GM23338 (cell line): ENCODE results near the gene MPV17. TPM values are rescaled to one million over a fixed set of nuclear protein-coding genes. Genes with fewer than 3 reads are reported as not detected.

ENCODE experiments used
- ATAC-seq: fragments of 200-7000 bp; cut with Tn5 transposase; 3 replicates; pipeline ENCODE4 v1.9.1; 2020
- DNase-seq: peaks from one replicate; pipeline ENCODE4 v3.0.0-alpha.2; 2015; ENCODE audit warnings: low spot score
- H2AFZ ChIP-seq: fragments of 200-600 bp; sonication (generic); 2 replicates; pipeline ENCODE4 v1.8.0; 2016; ENCODE audit warnings: antibody characterized with exemption, mild to moderate bottlenecking, moderate library complexity
- H3F3A ChIP-seq: fragments of 200-600 bp; sonication (generic); replicated peaks from 2 replicates; pipeline ENCODE4 v1.8.0; 2017; ENCODE audit warnings: antibody characterized with exemption, mixed run types, low read depth
- H3K27ac ChIP-seq: fragments of 200-600 bp; sonication (generic); 2 replicates; pipeline ENCODE4 v1.6.1; 2016; ENCODE audit warnings: low read depth
- H3K27me3 ChIP-seq: fragments of 200-600 bp; sonication (generic); 2 replicates; pipeline ENCODE4 v1.8.0; 2016; ENCODE audit warnings: mild to moderate bottlenecking, mixed run types, moderate library complexity; ENCODE audit not compliant: insufficient read depth
- H3K36me3 ChIP-seq: fragments of 200-600 bp; sonication (generic); 2 replicates; pipeline ENCODE4 v1.8.0; 2016; ENCODE audit warnings: mild to moderate bottlenecking; ENCODE audit not compliant: insufficient read depth
- H3K4me1 ChIP-seq: fragments of 200-600 bp; sonication (generic); 2 replicates; pipeline ENCODE4 v1.8.0; 2016; ENCODE audit warnings: mild to moderate bottlenecking, moderate library complexity; ENCODE audit not compliant: insufficient read depth
- H3K4me2 ChIP-seq: fragments of 200-600 bp; sonication (generic); 2 replicates; pipeline ENCODE4 v1.7.1; 2017; ENCODE audit warnings: mixed run types
- H3K4me3 ChIP-seq: fragments of 200-600 bp; sonication (generic); 2 replicates; pipeline ENCODE4 v1.6.1; 2016; ENCODE audit warnings: mixed run types
- H3K79me2 ChIP-seq: fragments of 200-600 bp; sonication (generic); replicated peaks from 2 replicates; pipeline ENCODE4 v1.8.0; 2017; ENCODE audit warnings: mild to moderate bottlenecking; ENCODE audit not compliant: insufficient read depth
- H3K9me2 ChIP-seq: fragments of 200-600 bp; sonication (generic); 2 replicates; pipeline ENCODE4 v1.8.0; 2017; ENCODE audit not compliant: insufficient read depth
- H4K20me1 ChIP-seq: fragments of 200-600 bp; sonication (generic); replicated peaks from 2 replicates; pipeline ENCODE4 v1.8.0; 2017; ENCODE audit warnings: mild to moderate bottlenecking; ENCODE audit not compliant: insufficient read depth
- H3K27ac Mint-ChIP-seq: 2 replicates; pipeline ENCODE4 v1.8.0; 2020; ENCODE audit warnings: inconsistent platforms, mild to moderate bottlenecking, moderate library complexity, mixed read lengths
- H3K27me3 Mint-ChIP-seq: 3 replicates; pipeline ENCODE4 v1.8.0; 2022; ENCODE audit warnings: low read depth, mild to moderate bottlenecking, moderate library complexity, mixed read lengths, inconsistent platforms; ENCODE audit not compliant: insufficient read depth, poor library complexity
- H3K36me3 Mint-ChIP-seq: 3 replicates; pipeline ENCODE4 v1.8.0; 2021; ENCODE audit warnings: low read depth, mild to moderate bottlenecking, inconsistent platforms, moderate library complexity, mixed read lengths
- H3K4me1 Mint-ChIP-seq: 3 replicates; pipeline ENCODE4 v1.8.0; 2020; ENCODE audit warnings: mild to moderate bottlenecking, inconsistent platforms, mixed read lengths
- H3K4me3 Mint-ChIP-seq: 3 replicates; pipeline ENCODE4 v1.8.0; 2021; ENCODE audit warnings: moderate library complexity, mild to moderate bottlenecking, inconsistent platforms, mixed read lengths
- H3K9me3 Mint-ChIP-seq: 3 replicates; pipeline ENCODE4 v1.8.0; 2020; ENCODE audit warnings: moderate library complexity, mild to moderate bottlenecking, inconsistent platforms, mixed read lengths
- EZH2 ChIP-seq: fragments of 200-600 bp; sonication (generic); IDR thresholded peaks from one replicate; pipeline ENCODE4 v1.8.0; 2017; ENCODE audit warnings: antibody characterized with exemption, mild to moderate bottlenecking, low read depth; ENCODE audit not compliant: unreplicated experiment
- EZH2phosphoT487 ChIP-seq: fragments of 200-600 bp; sonication (generic); IDR thresholded peaks from one replicate; pipeline ENCODE4 v1.8.1; 2018; ENCODE audit warnings: antibody characterized with exemption; ENCODE audit not compliant: unreplicated experiment
- JUNB ChIP-seq: IDR thresholded peaks from one replicate; pipeline ENCODE4 v1.6.1; 2016; ENCODE audit warnings: antibody characterized with exemption; ENCODE audit not compliant: unreplicated experiment
- NANOG ChIP-seq: IDR thresholded peaks from 2 replicates; pipeline ENCODE4 v1.6.1; 2016; ENCODE audit warnings: antibody characterized with exemption, borderline replicate concordance
- POLR2AphosphoS5 ChIP-seq: IDR thresholded peaks from 2 replicates; pipeline ENCODE4 v1.6.1; 2016; ENCODE audit warnings: antibody characterized with exemption, low read depth
- STAT1 ChIP-seq: IDR thresholded peaks from one replicate; pipeline ENCODE4 v1.6.1; 2016; ENCODE audit warnings: antibody characterized with exemption; ENCODE audit not compliant: unreplicated experiment
- ZNF114 ChIP-seq: fragments of 250-450 bp; sonication (Bioruptor Pico); IDR thresholded peaks from 2 replicates; pipeline ENCODE4 v1.5.0; 2020; ENCODE audit warnings: mild to moderate bottlenecking, moderate library complexity
- ZNF331 ChIP-seq: fragments of 250-450 bp; sonication (Bioruptor Pico); IDR thresholded peaks from 2 replicates; pipeline ENCODE4 v1.5.0; 2020; ENCODE audit warnings: low read depth, mild to moderate bottlenecking, moderate library complexity
- polyA plus RNA-seq: library from polyadenylated mRNA; unstranded; fragments of >200 nt; fragmentation: Nextera tagmentation; extraction: Ambion mirVana; gene quantifications from 2 replicates; pipeline ENCODE4 v1.2.1, GENCODE V29; 2016
- total RNA-seq: library from RNA; depleted of rRNA; stranded (reverse); fragments of >200 nt; shearing (Covaris generic); gene quantifications from 2 replicates; pipeline ENCODE4 v1.2.3, GENCODE V29; 2014
- TF ChIP-seq, protein P1 (sequence below), 2 experiments: fragments of 200-600 bp in 1 of 2; sonication (generic) in 1 of 2; conservative IDR thresholded peaks; 2 replicates each; pipeline versions ENCODE4 v1.5.1 to v1.6.1; 2016 to 2017; ENCODE audit warnings: antibody characterized with exemption in 2 of 2, low read depth in 2 of 2, mild to moderate bottlenecking in 2 of 2, moderate library complexity in 1 of 2
- TF ChIP-seq, protein P2 (sequence below): fragments of 250-450 bp; sonication (Bioruptor Pico); IDR thresholded peaks from 2 replicates; pipeline ENCODE4 v1.5.0; 2020; ENCODE audit warnings: mild to moderate bottlenecking, moderate library complexity
- TF ChIP-seq, protein P3 (sequence below): IDR thresholded peaks from 2 replicates; pipeline ENCODE4 v1.6.1; 2016; ENCODE audit warnings: antibody characterized with exemption

The MPV17 gene
- total and polyA plus RNA-seq, 2 experiments from 2014 or later = 52.5 to 94.2 TPM

- H3K4me3 ChIP-seq = no peak overlapping the region
- H2AFZ ChIP-seq = no peak overlapping the region
- no peaks in the 10 kb centered on the region for H3K79me2 ChIP-seq
- no peak for ATAC-seq
- H4K20me1 ChIP-seq = no peaks in the 10 kb centered on the region
- H3K9me3 Mint-ChIP-seq = no peaks in the 10 kb centered on the region
- no peaks in the 10 kb centered on the region for H3K36me3 Mint-ChIP-seq
- peaks cover 11% of the 10 kb centered on the region for H3K4me1 Mint-ChIP-seq
- no peak for DNase-seq
- TF ChIP-seq EZH2 = no peak
- H3K9me2 ChIP-seq = no peaks in the 10 kb centered on the region
- H3K36me3 ChIP-seq = no peaks in the 10 kb centered on the region
- no peak overlapping the region for H3K4me2 ChIP-seq
- no peak overlapping the region for H3K4me3 Mint-ChIP-seq
- H3K27ac ChIP-seq = no peak overlapping the region
- no peaks in the 10 kb centered on the region for H3K27me3 ChIP-seq
- no peaks in the 10 kb centered on the region for H3F3A ChIP-seq
- no peak overlapping the region for H3K27ac Mint-ChIP-seq
- peaks cover 6% of the 10 kb centered on the region for H3K4me1 ChIP-seq
- peaks cover 3% of the 10 kb centered on the region for H3K27me3 Mint-ChIP-seq
Measured at GRCh38 chr2:27296481-27296880, 26.4 kb downstream of the MPV17 start.

DNA sequence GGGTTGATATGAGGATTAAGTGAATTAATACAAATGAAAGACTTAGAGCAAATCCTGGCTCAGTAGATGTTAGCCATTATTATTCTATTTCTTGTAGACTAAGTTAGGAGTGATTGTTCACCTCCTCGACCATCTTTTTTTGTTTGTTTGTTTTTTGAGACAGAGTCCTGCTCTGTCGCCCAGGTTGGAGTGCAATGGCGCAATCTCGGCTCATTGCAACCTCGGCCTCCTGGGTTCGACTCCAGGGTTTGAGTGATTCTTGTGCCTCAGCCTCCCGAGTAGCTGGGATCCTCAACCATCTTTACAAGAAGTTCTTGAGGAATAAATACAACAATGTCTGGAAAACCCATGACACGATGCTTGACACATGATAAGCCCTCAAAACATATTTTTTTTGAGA, 28.0 kb downstream of the MPV17 start:
- Histone ChIP-seq H3K4me2 (no peak overlapping the region), H3K36me3 (no peaks in the 10 kb centered on the region), H3K79me2 (no peaks in the 10 kb centered on the region), H4K20me1 (no peaks in the 10 kb centered on the region), H3K9me2 (no peaks in the 10 kb centered on the region), H3K27me3 (no peaks in the 10 kb centered on the region), H3K4me1 (peaks cover 8% of the 10 kb centered on the region), H3K27ac (no peak overlapping the region), H3K4me3 (no peak overlapping the region), H3F3A (no peaks in the 10 kb centered on the region), H2AFZ (no peak overlapping the region)
- H3K9me3 Mint-ChIP-seq = no peaks in the 10 kb centered on the region
- H3K36me3 Mint-ChIP-seq = no peaks in the 10 kb centered on the region
- no peak overlapping the region for H3K27ac Mint-ChIP-seq
- H3K4me3 Mint-ChIP-seq = no peak overlapping the region
- peaks cover 12% of the 10 kb centered on the region for H3K4me1 Mint-ChIP-seq
- ATAC-seq (no peak), DNase-seq (no peak)
- peaks cover 3% of the 10 kb centered on the region for H3K27me3 Mint-ChIP-seq
- no peak for TF ChIP-seq NANOG
- TF ChIP-seq EZH2 = no peak
- TF ChIP-seq EZH2phosphoT487 = no peak
- TF ChIP-seq, protein P1, sequence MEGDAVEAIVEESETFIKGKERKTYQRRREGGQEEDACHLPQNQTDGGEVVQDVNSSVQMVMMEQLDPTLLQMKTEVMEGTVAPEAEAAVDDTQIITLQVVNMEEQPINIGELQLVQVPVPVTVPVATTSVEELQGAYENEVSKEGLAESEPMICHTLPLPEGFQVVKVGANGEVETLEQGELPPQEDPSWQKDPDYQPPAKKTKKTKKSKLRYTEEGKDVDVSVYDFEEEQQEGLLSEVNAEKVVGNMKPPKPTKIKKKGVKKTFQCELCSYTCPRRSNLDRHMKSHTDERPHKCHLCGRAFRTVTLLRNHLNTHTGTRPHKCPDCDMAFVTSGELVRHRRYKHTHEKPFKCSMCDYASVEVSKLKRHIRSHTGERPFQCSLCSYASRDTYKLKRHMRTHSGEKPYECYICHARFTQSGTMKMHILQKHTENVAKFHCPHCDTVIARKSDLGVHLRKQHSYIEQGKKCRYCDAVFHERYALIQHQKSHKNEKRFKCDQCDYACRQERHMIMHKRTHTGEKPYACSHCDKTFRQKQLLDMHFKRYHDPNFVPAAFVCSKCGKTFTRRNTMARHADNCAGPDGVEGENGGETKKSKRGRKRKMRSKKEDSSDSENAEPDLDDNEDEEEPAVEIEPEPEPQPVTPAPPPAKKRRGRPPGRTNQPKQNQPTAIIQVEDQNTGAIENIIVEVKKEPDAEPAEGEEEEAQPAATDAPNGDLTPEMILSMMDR (conservative IDR thresholded peaks at IDR 0.05; ENCODE audit: low read depth in 2 of 2) = no peak
- TF ChIP-seq STAT1 = no peak
- TF ChIP-seq, protein P2, sequence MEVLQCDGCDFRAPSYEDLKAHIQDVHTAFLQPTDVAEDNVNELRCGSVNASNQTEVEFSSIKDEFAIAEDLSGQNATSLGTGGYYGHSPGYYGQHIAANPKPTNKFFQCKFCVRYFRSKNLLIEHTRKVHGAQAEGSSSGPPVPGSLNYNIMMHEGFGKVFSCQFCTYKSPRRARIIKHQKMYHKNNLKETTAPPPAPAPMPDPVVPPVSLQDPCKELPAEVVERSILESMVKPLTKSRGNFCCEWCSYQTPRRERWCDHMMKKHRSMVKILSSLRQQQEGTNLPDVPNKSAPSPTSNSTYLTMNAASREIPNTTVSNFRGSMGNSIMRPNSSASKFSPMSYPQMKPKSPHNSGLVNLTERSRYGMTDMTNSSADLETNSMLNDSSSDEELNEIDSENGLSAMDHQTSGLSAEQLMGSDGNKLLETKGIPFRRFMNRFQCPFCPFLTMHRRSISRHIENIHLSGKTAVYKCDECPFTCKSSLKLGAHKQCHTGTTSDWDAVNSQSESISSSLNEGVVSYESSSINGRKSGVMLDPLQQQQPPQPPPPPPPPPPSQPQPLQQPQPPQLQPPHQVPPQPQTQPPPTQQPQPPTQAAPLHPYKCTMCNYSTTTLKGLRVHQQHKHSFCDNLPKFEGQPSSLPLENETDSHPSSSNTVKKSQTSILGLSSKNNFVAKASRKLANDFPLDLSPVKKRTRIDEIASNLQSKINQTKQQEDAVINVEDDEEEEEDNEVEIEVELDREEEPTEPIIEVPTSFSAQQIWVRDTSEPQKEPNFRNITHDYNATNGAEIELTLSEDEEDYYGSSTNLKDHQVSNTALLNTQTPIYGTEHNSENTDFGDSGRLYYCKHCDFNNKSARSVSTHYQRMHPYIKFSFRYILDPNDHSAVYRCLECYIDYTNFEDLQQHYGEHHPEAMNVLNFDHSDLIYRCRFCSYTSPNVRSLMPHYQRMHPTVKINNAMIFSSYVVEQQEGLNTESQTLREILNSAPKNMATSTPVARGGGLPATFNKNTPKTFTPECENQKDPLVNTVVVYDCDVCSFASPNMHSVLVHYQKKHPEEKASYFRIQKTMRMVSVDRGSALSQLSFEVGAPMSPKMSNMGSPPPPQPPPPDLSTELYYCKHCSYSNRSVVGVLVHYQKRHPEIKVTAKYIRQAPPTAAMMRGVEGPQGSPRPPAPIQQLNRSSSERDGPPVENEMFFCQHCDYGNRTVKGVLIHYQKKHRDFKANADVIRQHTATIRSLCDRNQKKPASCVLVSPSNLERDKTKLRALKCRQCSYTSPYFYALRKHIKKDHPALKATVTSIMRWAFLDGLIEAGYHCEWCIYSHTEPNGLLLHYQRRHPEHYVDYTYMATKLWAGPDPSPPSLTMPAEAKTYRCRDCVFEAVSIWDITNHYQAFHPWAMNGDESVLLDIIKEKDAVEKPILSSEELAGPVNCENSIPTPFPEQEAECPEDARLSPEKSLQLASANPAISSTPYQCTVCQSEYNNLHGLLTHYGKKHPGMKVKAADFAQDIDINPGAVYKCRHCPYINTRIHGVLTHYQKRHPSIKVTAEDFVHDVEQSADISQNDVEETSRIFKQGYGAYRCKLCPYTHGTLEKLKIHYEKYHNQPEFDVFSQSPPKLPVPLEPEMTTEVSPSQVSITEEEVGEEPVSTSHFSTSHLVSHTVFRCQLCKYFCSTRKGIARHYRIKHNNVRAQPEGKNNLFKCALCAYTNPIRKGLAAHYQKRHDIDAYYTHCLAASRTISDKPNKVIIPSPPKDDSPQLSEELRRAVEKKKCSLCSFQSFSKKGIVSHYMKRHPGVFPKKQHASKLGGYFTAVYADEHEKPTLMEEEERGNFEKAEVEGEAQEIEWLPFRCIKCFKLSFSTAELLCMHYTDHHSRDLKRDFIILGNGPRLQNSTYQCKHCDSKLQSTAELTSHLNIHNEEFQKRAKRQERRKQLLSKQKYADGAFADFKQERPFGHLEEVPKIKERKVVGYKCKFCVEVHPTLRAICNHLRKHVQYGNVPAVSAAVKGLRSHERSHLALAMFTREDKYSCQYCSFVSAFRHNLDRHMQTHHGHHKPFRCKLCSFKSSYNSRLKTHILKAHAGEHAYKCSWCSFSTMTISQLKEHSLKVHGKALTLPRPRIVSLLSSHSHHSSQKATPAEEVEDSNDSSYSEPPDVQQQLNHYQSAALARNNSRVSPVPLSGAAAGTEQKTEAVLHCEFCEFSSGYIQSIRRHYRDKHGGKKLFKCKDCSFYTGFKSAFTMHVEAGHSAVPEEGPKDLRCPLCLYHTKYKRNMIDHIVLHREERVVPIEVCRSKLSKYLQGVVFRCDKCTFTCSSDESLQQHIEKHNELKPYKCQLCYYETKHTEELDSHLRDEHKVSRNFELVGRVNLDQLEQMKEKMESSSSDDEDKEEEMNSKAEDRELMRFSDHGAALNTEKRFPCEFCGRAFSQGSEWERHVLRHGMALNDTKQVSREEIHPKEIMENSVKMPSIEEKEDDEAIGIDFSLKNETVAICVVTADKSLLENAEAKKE (CRISPR knock-in tag) = no peak
- no peak for TF ChIP-seq ZNF331 (CRISPR knock-in tag)
- TF ChIP-seq ZNF114 (CRISPR knock-in tag) = no peak
- no peak for TF ChIP-seq JUNB
- TF ChIP-seq, protein P3, sequence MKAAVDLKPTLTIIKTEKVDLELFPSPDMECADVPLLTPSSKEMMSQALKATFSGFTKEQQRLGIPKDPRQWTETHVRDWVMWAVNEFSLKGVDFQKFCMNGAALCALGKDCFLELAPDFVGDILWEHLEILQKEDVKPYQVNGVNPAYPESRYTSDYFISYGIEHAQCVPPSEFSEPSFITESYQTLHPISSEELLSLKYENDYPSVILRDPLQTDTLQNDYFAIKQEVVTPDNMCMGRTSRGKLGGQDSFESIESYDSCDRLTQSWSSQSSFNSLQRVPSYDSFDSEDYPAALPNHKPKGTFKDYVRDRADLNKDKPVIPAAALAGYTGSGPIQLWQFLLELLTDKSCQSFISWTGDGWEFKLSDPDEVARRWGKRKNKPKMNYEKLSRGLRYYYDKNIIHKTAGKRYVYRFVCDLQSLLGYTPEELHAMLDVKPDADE = no peak
- TF ChIP-seq POLR2AphosphoS5 = no peak
